Stimulated activated CD8-positive, alpha-beta memory T cell treated with anti-CD3 and anti-CD28 coated beads, Interleukin-15, amount 100 ng/mL, for 1 hour (primary cell): ENCODE measurements around the gene TM4SF1.
"Not testable (repeated sequence)": the region's sequence is repeated elsewhere in the genome, so short reads cannot be mapped to it uniquely, and the experiment has no call there.

Source experiments
- DNase-seq: peaks from one replicate; pipeline ENCODE4 v3.0.0-alpha.2; 2020; ENCODE audit warnings: low read depth

TM4SF1 gene

GRCh38 chr3:149342413-149343380, 34.8 kb downstream of the TM4SF1 start:
- no peak for DNase-seq

- no peak for DNase-seq
Measured at GRCh38 chr3:149340310-149340933, 37.0 kb downstream of the TM4SF1 start.

- DNase-seq, result no peak
Measured at GRCh38 chr3:149339931-149340309, 37.5 kb downstream of the TM4SF1 start.

GRCh38 chr3:149337486-149337885, 40.0 kb downstream of the TM4SF1 start:
- DNase-seq, result not testable (repeated sequence)

- DNase-seq, result no peak
Measured at GRCh38 chr3:149336925-149337324, 40.5 kb downstream of the TM4SF1 start.

- no peak for DNase-seq
Measured at GRCh38 chr3:149333176-149333859, 44.1 kb downstream of the TM4SF1 start, which contains the start of gene TM4SF18. Gene TM4SF18 (minus strand): TSS chr3:149333636. CDS start chr3:149333382, 254 bp downstream.

GRCh38 chr3:149332771-149333170, 44.7 kb downstream of the TM4SF1 start:
- DNase-seq, result no peak

- DNase-seq, result no peak
Measured at GRCh38 chr3:149332227-149332765, 45.2 kb downstream of the TM4SF1 start.

- no peak for DNase-seq
Measured at GRCh38 chr3:149331396-149331795, 46.1 kb downstream of the TM4SF1 start.

GRCh38 chr3:149330609-149331331, 46.7 kb downstream of the TM4SF1 start:
- no peak for DNase-seq

GRCh38 chr3:149327156-149327555, 50.3 kb downstream of the TM4SF1 start:
- no peak for DNase-seq

- no peak for DNase-seq
Measured at GRCh38 chr3:149325581-149325980, 51.9 kb downstream of the TM4SF1 start.

GRCh38 chr3:149324332-149324731, 53.1 kb downstream of the TM4SF1 start:
- no peak for DNase-seq

- no peak for DNase-seq
Measured at GRCh38 chr3:149321640-149322039, 55.8 kb downstream of the TM4SF1 start.

GRCh38 chr3:149321136-149321535, 56.3 kb downstream of the TM4SF1 start:
- DNase-seq, result no peak

- no peak for DNase-seq
Measured at GRCh38 chr3:149319750-149320149, 57.7 kb downstream of the TM4SF1 start.
